GM18507 (cell line): Measurements from ENCODE around the gene SGK1.
"Not testable (repeated sequence)": the region's sequence is repeated elsewhere in the genome, so short reads cannot be mapped to it uniquely, and the experiment has no call there.

Experiments
- DNase-seq: peaks from one replicate; pipeline ENCODE4 v3.0.0; 2011; ENCODE audit warnings: low read depth; ENCODE audit not compliant: insufficient read length; ENCODE audit errors: extremely low spot score
- FAIRE-seq: peaks from 2 replicates; lab custom pipeline; 2011; peaks lifted over from hg19 to GRCh38; lab: Jason Lieb, UNC

The SGK1 gene

DNA sequence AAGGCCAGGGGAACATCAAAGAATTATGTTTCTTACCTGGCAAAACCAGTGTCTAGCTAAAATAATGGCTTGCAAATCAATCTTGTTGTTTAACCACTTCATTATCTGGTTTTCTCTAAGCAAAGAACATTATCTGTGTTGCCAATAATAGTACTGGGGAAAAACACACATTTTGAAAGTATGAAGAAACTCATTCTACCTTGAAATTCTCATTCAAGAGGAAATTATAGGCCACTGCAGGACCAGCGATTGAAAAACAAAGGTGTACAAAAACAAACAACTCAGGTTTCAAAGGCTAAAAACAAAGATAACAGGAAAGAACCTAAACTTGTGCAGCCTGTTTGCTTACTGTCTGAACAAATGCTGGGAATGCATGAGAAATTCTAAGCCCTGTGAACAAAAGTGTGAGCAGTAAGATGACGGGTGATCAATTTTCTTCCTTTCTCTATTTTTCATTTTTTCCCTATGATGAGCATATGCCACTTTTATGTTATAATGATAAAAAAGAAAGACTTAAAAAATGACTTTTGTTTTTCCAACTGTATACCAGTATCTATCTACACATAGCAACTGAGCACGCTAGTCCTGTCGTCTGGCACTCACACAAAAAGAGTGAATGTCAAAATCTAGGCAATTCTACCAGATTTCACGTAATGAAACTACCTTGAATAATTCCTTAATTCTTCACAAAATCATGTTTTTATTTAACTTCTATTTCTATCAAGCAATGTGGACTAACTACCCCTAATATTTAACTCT is 117.9 kb downstream of the SGK1 start:
- FAIRE-seq (peak; percentile 5), DNase-seq (no peak)

DNA sequence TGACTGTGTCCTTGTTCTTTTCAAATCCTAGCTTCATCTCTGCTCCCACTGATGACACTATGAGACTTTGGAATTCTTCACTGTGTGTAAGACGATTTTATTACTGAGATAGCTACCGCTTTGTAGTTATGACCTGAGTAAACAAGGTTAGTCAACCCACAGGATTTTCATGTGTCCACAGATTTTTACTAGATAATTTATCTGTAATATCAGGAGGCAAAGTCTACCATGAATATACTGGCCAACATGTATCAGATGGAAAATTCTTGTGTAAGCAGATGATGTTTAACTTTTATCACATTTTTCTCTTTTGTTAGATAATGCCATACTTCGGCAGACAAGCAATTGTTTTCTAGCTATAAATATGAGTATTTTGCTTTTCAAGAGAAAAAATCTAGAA is 119.8 kb downstream of the SGK1 start:
- FAIRE-seq (no peak), DNase-seq (no peak)

DNA sequence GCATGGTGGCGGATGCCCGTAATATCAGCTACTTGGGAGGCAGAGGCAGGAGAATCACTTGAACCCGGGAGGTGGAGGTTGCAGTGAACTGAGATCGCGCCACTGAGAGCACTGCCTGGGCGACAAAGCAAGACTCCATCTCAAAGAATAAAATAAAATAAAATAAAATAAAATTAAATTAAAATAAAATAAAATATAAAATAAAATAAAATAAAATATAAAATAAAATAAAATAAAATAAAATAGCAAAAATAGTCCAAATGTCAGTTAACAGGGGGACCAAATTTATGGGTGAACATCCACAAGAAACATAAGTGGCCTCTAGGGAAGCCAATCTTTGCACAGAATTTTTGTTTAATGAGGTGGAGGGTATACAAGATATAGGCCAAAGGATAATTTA is 120.2 kb downstream of the SGK1 start:
- FAIRE-seq, DNase-seq: not testable (repeated sequence)

DNA sequence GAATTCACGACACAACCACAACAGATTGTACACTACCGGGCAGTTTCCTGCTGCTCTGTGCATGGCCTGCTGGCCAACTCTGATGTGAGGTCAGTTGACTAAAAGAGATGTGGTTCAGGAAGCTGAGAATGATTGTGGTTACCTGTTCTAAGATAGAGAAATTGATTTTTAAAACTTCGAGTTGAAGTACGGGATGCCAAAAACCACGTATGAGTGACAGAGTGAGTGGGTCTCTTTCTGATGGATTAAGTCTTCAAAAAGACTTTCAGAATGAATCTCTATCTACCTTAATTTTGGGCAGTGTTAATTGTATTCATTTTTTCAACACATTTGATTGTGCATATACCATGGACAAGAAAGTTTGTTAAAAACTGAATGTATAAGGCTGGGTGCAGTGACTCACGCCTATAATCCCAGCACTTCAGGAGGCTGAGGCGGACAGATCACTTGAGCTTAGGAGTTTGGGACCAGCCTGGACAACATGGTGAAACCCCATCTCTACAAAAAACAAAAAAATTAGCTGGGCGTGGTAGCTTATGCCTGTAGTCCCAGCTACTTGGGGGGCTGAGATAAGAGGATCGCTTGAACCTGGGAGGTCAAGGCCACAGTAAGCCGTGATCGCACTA is 121.2 kb downstream of the SGK1 start:
- DNase-seq (no peak), FAIRE-seq (peak; percentile 62)

DNA sequence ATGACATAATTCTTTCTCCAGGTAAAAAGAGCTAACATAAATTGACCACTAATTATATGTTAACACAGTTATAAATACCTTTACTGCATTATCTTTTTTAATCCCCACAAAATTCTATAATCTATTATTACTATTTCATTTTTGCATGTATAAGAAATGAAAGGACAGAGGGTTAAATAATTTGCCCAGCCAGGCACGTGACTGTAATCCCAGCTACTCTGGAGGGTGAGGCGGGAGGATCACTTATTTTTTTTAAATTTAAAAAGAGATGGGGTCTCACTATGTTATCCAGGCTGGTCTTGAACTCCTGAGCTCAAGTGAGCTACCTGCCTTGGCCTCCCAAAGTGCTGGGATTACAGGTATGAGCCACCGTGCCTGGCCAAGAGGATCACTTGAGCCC is 121.9 kb downstream of the SGK1 start:
- DNase-seq (no peak), FAIRE-seq (no peak)

DNA sequence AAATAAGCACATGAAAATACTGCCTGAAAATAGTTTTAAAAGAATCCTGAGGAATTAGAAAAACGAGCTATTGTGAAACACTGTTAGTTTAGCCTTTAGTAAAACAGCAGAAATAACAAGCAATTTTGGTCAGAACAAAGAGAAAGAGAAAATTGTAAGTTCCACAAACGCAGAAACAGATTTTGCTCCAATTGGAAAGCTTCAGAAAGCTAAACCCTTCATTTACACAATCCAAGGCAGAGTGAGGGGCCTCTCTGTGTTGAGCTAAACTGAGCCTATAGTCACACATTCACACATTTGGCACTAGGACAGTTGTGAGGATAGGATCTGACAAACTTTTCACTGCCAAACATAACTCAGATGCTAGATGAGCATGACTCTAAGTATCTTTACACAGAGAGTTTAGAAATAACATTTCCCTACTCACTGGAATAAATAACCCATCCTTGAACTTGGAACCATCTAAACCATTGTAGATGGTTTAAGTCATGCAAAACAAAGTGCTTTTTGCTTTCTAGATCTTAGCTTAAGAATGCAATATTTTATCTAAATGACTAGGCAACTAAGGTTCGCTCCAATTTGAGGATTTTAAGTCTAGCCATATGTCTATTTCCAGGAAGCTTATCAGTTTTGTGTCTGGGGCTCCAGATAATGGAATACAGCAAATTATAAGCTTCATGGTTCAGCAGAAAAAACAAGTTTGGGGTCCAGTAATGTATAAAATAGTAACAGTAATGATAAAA is 122.6 kb downstream of the SGK1 start:
- no peak for FAIRE-seq
- no peak for DNase-seq

DNA sequence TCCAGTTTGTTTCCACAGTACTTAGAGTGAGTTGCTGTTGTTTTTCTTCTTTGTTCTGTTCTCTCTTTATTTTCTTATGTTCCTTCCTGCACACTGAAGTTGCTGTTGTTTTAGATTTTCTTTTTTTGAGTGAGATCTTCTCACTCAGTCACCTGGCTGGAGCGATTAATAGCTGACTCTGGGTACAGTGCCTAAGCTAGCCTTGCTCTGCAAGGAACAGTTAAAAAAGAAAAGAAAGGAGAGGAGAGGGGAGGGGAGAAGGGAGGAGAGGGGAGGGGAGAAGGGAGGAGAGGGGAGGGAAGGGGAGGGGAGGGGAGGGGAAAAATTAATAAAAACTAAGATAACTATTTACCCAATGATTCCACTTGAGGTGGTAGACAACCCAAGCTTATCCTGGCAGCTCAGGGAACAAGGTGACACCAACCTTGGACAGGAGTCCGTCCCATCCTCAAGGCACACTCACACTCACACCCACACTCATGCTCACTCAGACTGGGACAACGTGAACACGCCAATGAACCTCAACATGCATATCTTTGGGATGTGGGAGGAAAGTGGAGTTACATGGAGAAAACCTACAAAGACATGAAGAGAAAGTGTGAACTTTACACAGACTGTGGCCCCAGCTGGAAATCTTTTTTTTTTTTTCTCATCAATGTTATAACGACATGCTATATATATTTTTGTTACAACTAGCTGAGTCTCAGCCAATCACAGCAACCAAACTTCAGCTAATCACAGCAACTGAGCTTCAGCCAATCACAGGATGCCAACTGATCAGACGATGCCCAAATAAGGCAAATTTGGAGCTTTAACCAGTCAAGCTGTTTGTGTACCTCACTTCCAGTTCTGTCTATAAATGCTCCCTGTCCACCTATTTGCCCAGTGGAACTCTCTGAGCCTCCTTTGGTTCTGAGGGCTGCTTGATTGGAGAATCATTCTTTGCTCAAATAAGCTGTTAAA is 124.1 kb downstream of the SGK1 start:
- no peak for DNase-seq
- no peak for FAIRE-seq

DNA sequence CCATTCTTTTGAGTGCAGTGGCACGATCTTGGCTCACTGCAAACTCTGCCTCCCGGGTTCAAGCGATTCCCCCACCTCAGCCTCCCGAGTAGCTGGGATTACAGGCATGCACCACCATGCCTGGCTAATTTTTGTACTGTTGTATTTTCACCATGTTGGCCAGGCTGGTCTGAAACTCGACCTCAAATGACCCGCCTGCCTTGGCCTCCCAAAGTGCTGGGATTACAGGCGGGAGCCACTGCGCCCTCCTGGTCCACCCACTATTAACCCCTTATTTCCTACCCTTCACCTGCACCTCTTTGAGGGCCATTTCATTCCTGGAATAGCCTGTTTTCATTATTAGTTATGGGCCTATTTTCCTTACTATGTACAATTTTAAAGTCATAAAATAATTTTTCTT is 125.3 kb downstream of the SGK1 start:
- not testable (repeated sequence) for DNase-seq, FAIRE-seq

DNA sequence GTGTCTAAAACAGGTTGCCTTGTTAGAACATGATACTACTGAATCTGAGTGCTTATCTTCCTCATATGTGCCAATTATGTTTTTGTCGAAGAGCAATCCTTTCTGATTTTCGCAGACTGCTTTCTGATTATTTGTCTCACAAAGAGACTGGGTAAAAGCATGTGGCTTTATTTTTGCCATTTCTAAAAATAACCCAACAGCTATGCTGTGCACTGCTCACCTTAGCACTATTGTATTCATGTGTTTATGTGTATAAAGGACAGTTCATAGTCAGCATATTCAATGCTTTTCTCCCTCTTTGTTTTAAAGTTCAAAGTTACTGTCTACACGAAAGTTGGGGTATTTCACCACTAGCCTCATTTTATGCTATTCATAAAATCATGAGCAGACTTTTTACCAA is 127.0 kb downstream of the SGK1 start:
- FAIRE-seq (no peak), DNase-seq (no peak)

DNA sequence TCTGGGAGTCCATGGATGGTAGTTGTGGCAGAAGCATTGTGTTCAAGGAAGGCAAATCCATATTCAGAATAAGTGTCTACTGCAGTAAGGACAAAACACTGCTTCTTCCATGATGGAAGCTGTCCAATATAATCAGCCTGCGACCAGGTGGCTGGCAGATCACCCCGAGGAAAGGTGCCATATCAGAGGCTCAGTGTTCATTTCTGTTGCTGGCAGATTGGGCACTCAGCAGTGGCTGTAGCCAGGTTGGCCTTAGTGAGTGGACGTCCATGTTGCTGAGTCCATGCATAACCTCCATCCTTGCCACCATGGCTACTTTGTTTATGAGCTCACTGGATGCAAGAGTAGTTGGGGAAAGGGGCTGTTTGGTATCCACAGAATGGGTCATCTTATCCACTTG is 130.2 kb downstream of the SGK1 start:
- FAIRE-seq (no peak), DNase-seq (no peak)

DNA sequence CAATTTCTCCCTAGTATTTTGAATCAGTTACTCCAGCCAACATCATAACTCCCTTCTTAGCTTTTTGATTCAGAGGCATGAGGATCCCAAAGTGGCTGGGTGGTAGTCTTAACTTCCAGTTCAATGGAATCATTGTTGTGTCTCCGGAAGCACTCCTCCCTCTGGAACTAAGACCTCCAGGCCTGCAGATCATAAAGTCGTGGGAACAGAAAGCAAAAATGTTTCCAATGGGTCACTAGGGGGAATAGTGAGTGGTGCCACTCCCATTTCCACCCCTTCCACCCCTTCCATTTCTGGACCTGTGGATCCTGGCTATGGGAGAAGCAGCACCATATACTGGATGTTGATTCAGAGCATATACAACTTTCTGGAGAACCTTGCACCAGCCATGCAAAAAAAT is 130.8 kb downstream of the SGK1 start:
- FAIRE-seq (no peak), DNase-seq (no peak)

DNA sequence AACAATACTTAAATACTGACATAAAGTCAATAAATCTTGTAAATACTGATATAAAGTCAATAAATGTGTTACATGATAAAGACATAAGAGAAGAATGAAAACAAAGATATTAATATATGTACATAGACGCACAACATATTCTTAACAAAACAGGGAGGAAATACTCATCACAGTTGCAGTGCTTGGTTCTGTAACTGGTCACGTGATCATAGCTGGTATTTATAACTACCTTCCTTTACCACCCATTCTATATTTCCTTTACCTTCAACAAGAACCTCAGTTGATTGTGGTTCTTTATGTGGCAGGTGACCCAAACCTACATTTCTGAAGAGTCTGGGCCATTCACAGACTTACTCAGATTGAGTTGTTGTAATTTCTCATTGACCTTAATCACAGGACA is 131.6 kb downstream of the SGK1 start:
- FAIRE-seq: no peak
- no peak for DNase-seq

DNA sequence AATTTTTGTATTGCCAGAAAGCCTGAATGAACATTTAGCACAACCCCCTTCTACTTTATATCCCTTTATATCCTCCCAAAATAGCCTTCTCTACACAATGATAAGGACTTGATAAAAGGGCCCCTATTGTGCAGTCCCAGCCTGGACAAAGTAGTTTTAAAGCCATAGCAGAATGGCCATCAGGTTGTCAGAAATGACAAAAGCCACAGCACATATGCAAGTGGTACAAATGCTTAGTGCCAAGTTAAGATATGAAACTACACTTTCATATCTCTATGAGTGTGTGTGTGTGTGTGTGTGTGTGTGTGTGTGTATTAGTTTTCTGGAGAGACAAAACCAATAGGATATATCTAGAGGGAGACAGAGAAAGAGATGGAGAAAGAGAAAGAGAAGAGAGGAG is 132.6 kb downstream of the SGK1 start:
- FAIRE-seq: no peak

DNA sequence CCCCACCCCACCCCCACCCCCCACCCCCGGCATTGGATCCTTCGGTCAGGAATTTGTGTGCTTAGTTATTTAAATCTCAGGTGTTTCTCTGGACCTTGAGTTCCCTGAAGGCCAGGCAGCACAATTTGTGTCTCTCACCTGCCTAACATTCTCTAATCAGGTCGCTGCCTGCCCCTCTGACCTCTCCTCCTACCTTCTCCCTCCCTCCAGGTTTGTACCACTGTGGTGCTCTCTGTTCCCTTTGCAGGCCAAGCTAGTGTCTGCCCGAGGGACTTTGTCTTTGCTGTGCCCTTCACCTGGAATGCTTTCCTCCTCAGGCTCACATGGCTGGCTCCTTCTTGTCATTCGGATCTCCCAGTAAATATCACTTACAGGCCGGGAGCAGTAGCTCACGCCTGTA is 134.1 kb downstream of the SGK1 start:
- no peak for FAIRE-seq
- DNase-seq: no peak

More for the DNA sequence above, 132.6 kb downstream of the SGK1 start:
- no peak for DNase-seq

DNA sequence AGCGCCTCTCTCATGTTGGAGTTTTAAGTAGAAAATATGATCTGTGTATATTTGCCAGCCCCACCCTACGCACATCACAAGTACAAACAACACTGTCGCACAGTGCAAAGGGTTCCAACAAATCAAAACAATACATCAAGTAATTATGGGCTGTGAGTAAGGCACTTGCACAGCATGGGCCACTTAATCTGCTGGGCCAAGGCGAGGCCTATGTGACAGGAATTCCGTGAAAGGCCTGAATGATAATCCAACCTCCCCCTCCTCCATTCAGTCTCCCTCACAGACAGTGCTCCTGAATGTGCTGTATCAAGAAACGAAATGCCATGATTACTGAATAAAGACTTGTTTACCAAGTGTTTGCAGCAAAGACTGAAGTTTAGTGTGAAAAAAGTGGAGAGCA is 135.4 kb downstream of the SGK1 start:
- FAIRE-seq (no peak), DNase-seq (no peak)

DNA sequence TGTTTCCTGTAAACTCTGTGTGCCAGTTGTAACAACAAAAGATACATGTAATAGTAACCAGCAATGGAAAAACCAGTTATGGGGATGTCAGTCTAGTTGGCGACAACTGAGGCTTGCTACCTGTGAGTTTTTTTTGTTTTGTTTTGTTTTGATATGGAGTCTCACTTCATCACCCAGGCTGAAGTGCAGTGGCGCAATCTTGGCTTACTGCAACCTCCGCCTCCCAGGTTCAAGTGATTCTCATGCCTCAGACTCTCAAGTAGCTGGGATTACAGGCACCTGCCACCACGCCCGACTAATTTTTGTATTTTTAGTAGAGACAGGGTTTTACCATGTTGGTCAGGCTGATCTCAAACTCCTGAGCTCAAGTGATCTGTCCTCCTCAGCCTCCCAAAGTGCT is 136.2 kb downstream of the SGK1 start:
- DNase-seq, FAIRE-seq: not testable (repeated sequence)

DNA sequence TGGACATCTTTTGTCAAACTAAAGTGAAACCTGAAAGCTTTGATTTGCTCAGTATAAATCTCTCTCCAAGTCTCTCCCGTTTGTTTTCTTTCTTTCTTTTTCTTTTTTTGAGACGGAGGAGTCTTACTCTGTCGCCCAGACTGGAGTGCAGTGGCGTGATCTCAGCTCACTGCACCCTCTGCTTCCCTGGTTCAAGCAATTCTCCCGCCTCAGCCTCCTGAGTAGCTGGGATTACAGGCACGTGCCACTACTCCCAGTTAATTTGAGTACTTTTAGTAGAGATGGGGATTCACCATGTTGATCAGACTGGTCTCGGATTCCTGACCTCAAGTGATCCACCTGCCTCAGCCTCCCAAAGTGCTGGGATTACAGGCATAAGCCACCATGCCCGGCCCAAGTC is 136.7 kb downstream of the SGK1 start:
- DNase-seq, FAIRE-seq: not testable (repeated sequence)

DNA sequence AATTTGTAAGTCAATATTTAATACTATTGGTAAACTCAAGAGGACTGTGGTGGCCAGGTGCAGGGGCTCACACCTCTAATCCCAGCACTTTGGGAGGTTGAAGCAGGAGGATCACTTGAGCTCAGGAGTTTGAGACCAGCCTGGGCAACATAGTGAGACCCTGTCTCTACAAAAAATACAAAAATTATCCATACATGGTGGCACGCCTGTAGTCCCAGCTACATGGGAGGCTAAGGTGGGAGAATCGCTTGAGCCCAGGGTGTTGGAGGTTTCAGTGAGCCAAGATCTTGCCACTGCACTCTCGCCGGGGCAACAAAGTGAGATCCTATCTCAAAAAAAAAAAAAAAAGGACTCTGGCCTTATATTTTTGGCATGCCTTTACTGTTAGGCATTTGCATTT is 137.4 kb downstream of the SGK1 start:
- DNase-seq, FAIRE-seq: not testable (repeated sequence)
